Measurements from ENCODE around the gene THSD4.

THSD4 gene

GRCh38 chr15:71566226-71566625, 451.0 kb downstream of the THSD4 start:
- Histone ChIP-seq H3K4me3 (ENCODE audit: low read length) (no peak overlapping the region), H3K36me3 (ENCODE audit: control insufficient read depth, insufficient read depth, low read length) (no peaks in the 10 kb centered on the region), H3K9me3 (ENCODE audit: control insufficient read depth, low read length) (no peaks in the 10 kb centered on the region), H3K4me1 (ENCODE audit: control insufficient read depth, insufficient read depth, low read length) (no peaks in the 10 kb centered on the region), H3K27me3 (ENCODE audit: control insufficient read depth, insufficient read depth, low read length) (no peaks in the 10 kb centered on the region), H3K9ac (ENCODE audit: low read length) (no peak overlapping the region)

- peaks cover 2% of the 10 kb centered on the region for H3K4me1 ChIP-seq (ENCODE audit: control insufficient read depth, insufficient read depth, low read length)
Observed at GRCh38 chr15:71567173-71567572, 451.9 kb downstream of the THSD4 start.

GRCh38 chr15:71568227-71568626, 453.0 kb downstream of the THSD4 start:
- no peak overlapping the region for H3K9ac ChIP-seq (ENCODE audit: low read length)
- H3K4me3 ChIP-seq (ENCODE audit: low read length): no peak overlapping the region
- H3K4me1 ChIP-seq (ENCODE audit: control insufficient read depth, insufficient read depth, low read length): peaks cover 13% of the 10 kb centered on the region
- H3K9me3 ChIP-seq (ENCODE audit: control insufficient read depth, low read length): no peaks in the 10 kb centered on the region
- no peaks in the 10 kb centered on the region for H3K36me3 ChIP-seq (ENCODE audit: control insufficient read depth, insufficient read depth, low read length)
- no peaks in the 10 kb centered on the region for H3K27me3 ChIP-seq (ENCODE audit: control insufficient read depth, insufficient read depth, low read length)

More at GRCh38 chr15:71567173-71567572, 451.9 kb downstream of the THSD4 start:
- Histone ChIP-seq H3K4me3 (ENCODE audit: low read length) (no peak overlapping the region), H3K9ac (ENCODE audit: low read length) (no peak overlapping the region), H3K27me3 (ENCODE audit: control insufficient read depth, insufficient read depth, low read length) (no peaks in the 10 kb centered on the region), H3K9me3 (ENCODE audit: control insufficient read depth, low read length) (no peaks in the 10 kb centered on the region), H3K36me3 (ENCODE audit: control insufficient read depth, insufficient read depth, low read length) (no peaks in the 10 kb centered on the region)

GRCh38 chr15:71570736-71571135, 455.5 kb downstream of the THSD4 start:
- Histone ChIP-seq H3K4me1 (ENCODE audit: control insufficient read depth, insufficient read depth, low read length) (peaks cover 13% of the 10 kb centered on the region), H3K4me3 (ENCODE audit: low read length) (no peak overlapping the region), H3K9me3 (ENCODE audit: control insufficient read depth, low read length) (no peaks in the 10 kb centered on the region), H3K9ac (ENCODE audit: low read length) (no peak overlapping the region), H3K27me3 (ENCODE audit: control insufficient read depth, insufficient read depth, low read length) (no peaks in the 10 kb centered on the region), H3K36me3 (ENCODE audit: control insufficient read depth, insufficient read depth, low read length) (no peaks in the 10 kb centered on the region)

- Histone ChIP-seq H3K27me3 (ENCODE audit: control insufficient read depth, insufficient read depth, low read length) (no peaks in the 10 kb centered on the region), H3K4me3 (ENCODE audit: low read length) (no peak overlapping the region), H3K36me3 (ENCODE audit: control insufficient read depth, insufficient read depth, low read length) (no peaks in the 10 kb centered on the region), H3K9me3 (ENCODE audit: control insufficient read depth, low read length) (no peaks in the 10 kb centered on the region), H3K4me1 (ENCODE audit: control insufficient read depth, insufficient read depth, low read length) (peaks cover 13% of the 10 kb centered on the region), H3K9ac (ENCODE audit: low read length) (no peak overlapping the region)
Observed at GRCh38 chr15:71571641-71572040, 456.4 kb downstream of the THSD4 start.

GRCh38 chr15:71572452-71573053, 457.3 kb downstream of the THSD4 start:
- Histone ChIP-seq H3K36me3 (ENCODE audit: control insufficient read depth, insufficient read depth, low read length) (no peaks in the 10 kb centered on the region), H3K9me3 (ENCODE audit: control insufficient read depth, low read length) (no peaks in the 10 kb centered on the region), H3K9ac (ENCODE audit: low read length) (no peak overlapping the region), H3K4me1 (ENCODE audit: control insufficient read depth, insufficient read depth, low read length) (peaks cover 13% of the 10 kb centered on the region), H3K27me3 (ENCODE audit: control insufficient read depth, insufficient read depth, low read length) (no peaks in the 10 kb centered on the region), H3K4me3 (ENCODE audit: low read length) (no peak overlapping the region)

- Histone ChIP-seq H3K27me3 (ENCODE audit: control insufficient read depth, insufficient read depth, low read length) (no peaks in the 10 kb centered on the region), H3K9me3 (ENCODE audit: control insufficient read depth, low read length) (no peaks in the 10 kb centered on the region), H3K4me3 (ENCODE audit: low read length) (no peak overlapping the region), H3K9ac (ENCODE audit: low read length) (no peak overlapping the region), H3K36me3 (ENCODE audit: control insufficient read depth, insufficient read depth, low read length) (no peaks in the 10 kb centered on the region), H3K4me1 (ENCODE audit: control insufficient read depth, insufficient read depth, low read length) (peaks cover 13% of the 10 kb centered on the region)
Observed at GRCh38 chr15:71573599-71573998, 458.3 kb downstream of the THSD4 start.

- no peaks in the 10 kb centered on the region for H3K27me3 ChIP-seq (ENCODE audit: control insufficient read depth, insufficient read depth, low read length)
- H3K36me3 ChIP-seq (ENCODE audit: control insufficient read depth, insufficient read depth, low read length): no peaks in the 10 kb centered on the region
- H3K4me1 ChIP-seq (ENCODE audit: control insufficient read depth, insufficient read depth, low read length): peaks cover 13% of the 10 kb centered on the region
- H3K4me3 ChIP-seq (ENCODE audit: low read length): no peak overlapping the region
- no peaks in the 10 kb centered on the region for H3K9me3 ChIP-seq (ENCODE audit: control insufficient read depth, low read length)
- no peak overlapping the region for H3K9ac ChIP-seq (ENCODE audit: low read length)
Observed at GRCh38 chr15:71575474-71576045, 460.3 kb downstream of the THSD4 start.

- Histone ChIP-seq H3K27me3 (ENCODE audit: control insufficient read depth, insufficient read depth, low read length) (no peaks in the 10 kb centered on the region), H3K36me3 (ENCODE audit: control insufficient read depth, insufficient read depth, low read length) (no peaks in the 10 kb centered on the region), H3K9ac (ENCODE audit: low read length) (no peak overlapping the region), H3K4me1 (ENCODE audit: control insufficient read depth, insufficient read depth, low read length) (peaks cover 12% of the 10 kb centered on the region), H3K9me3 (ENCODE audit: control insufficient read depth, low read length) (no peaks in the 10 kb centered on the region), H3K4me3 (ENCODE audit: low read length) (no peak overlapping the region)
Observed at GRCh38 chr15:71577071-71577470, 461.8 kb downstream of the THSD4 start.

- no peaks in the 10 kb centered on the region for H3K36me3 ChIP-seq (ENCODE audit: control insufficient read depth, insufficient read depth, low read length)
- no peak overlapping the region for H3K9ac ChIP-seq (ENCODE audit: low read length)
- no peak overlapping the region for H3K4me3 ChIP-seq (ENCODE audit: low read length)
- H3K4me1 ChIP-seq (ENCODE audit: control insufficient read depth, insufficient read depth, low read length): no peaks in the 10 kb centered on the region
- no peaks in the 10 kb centered on the region for H3K9me3 ChIP-seq (ENCODE audit: control insufficient read depth, low read length)
- H3K27me3 ChIP-seq (ENCODE audit: control insufficient read depth, insufficient read depth, low read length): no peaks in the 10 kb centered on the region
Observed at GRCh38 chr15:71581398-71581930, 466.2 kb downstream of the THSD4 start.

GRCh38 chr15:71585159-71585558, 469.9 kb downstream of the THSD4 start:
- no peaks in the 10 kb centered on the region for H3K36me3 ChIP-seq (ENCODE audit: control insufficient read depth, insufficient read depth, low read length)
- H3K27me3 ChIP-seq (ENCODE audit: control insufficient read depth, insufficient read depth, low read length): no peaks in the 10 kb centered on the region
- no peak overlapping the region for H3K4me3 ChIP-seq (ENCODE audit: low read length)
- no peak overlapping the region for H3K9ac ChIP-seq (ENCODE audit: low read length)
- H3K9me3 ChIP-seq (ENCODE audit: control insufficient read depth, low read length): no peaks in the 10 kb centered on the region
- H3K4me1 ChIP-seq (ENCODE audit: control insufficient read depth, insufficient read depth, low read length): no peaks in the 10 kb centered on the region

- Histone ChIP-seq H3K9ac (ENCODE audit: low read length) (no peak overlapping the region), H3K9me3 (ENCODE audit: control insufficient read depth, low read length) (no peaks in the 10 kb centered on the region), H3K4me1 (ENCODE audit: control insufficient read depth, insufficient read depth, low read length) (no peaks in the 10 kb centered on the region), H3K36me3 (ENCODE audit: control insufficient read depth, insufficient read depth, low read length) (no peaks in the 10 kb centered on the region), H3K27me3 (ENCODE audit: control insufficient read depth, insufficient read depth, low read length) (no peaks in the 10 kb centered on the region), H3K4me3 (ENCODE audit: low read length) (no peak overlapping the region)
Observed at GRCh38 chr15:71586463-71586862, 471.2 kb downstream of the THSD4 start.
